Immature natural killer cell (primary cell): ENCODE measurements around the gene CLIP3. TPM values are rescaled to one million over a fixed set of nuclear protein-coding genes. Genes with fewer than 3 reads are reported as not detected.

ENCODE experiments used
- DNase-seq, 3 donors: peaks; one replicate each; pipeline ENCODE4 v3.0.0; 2022; ENCODE audit warnings: mixed read lengths in 1 of 3
- H3K27ac Mint-ChIP-seq, 6 donors: one replicate each; pipeline ENCODE4 v1.8.0; 2020; ENCODE audit warnings: mixed read lengths in 6 of 6, mild to moderate bottlenecking in 5 of 6, inconsistent platforms in 4 of 6, moderate library complexity in 3 of 6
- H3K27me3 Mint-ChIP-seq, 3 donors: one replicate each; pipeline ENCODE4 v1.8.0; 2020 to 2021; ENCODE audit warnings: low read depth in 3 of 3, mild to moderate bottlenecking in 3 of 3, mixed read lengths in 3 of 3, moderate library complexity in 3 of 3, inconsistent platforms in 1 of 3
- H3K36me3 Mint-ChIP-seq, 3 donors: one replicate each; pipeline ENCODE4 v1.8.0; 2020; ENCODE audit warnings: mixed read lengths in 3 of 3, inconsistent platforms in 2 of 3, mild to moderate bottlenecking in 2 of 3
- H3K4me1 Mint-ChIP-seq, 2 donors: one replicate each; pipeline ENCODE4 v1.8.0; 2020; ENCODE audit warnings: inconsistent platforms in 2 of 2, mild to moderate bottlenecking in 2 of 2, mixed read lengths in 2 of 2, moderate library complexity in 1 of 2
- H3K4me3 Mint-ChIP-seq, 5 donors: one replicate each; pipeline ENCODE4 v1.8.0; 2020; ENCODE audit warnings: mild to moderate bottlenecking in 5 of 5, mixed read lengths in 5 of 5, inconsistent platforms in 3 of 5, moderate library complexity in 3 of 5
- H3K9me3 Mint-ChIP-seq, 6 donors: one replicate each; pipeline ENCODE4 v1.8.0; 2020; ENCODE audit warnings: mild to moderate bottlenecking in 6 of 6, mixed read lengths in 6 of 6, inconsistent platforms in 4 of 6, moderate library complexity in 3 of 6
- polyA plus RNA-seq, 3 donors: library from polyadenylated mRNA; unstranded; fragments of 300-500 nt; fragmentation: Illumina TruSeq; gene quantifications; one replicate each; pipeline ENCODE4 v1.2.3, GENCODE V29; 2021

CLIP3 gene
- polyA plus RNA-seq, 3 donors from 2014 or later = 0.07 to 0.55 TPM; not detected in 1

GRCh38 chr19:36031308-36031707 is 1.4 kb downstream of the CLIP3 start:
- no peak for DNase-seq
- Mint-ChIP-seq H3K9me3 (no peaks in the 10 kb centered on the region), H3K27me3 (peaks cover 0 to 2% (median 2%) of the 10 kb centered on the region in 3 donors), H3K4me3 (peak overlapping the region in 1 of 5 donors; percentile 5), H3K27ac (peak overlapping the region in 1 of 6 donors; percentile 50), H3K4me1 (peaks cover 8 to 25% of the 10 kb centered on the region in 2 donors), H3K36me3 (peaks cover 5 to 9% (median 6%) of the 10 kb centered on the region in 3 donors)

- H3K36me3 Mint-ChIP-seq = peaks cover 6 to 11% (median 10%) of the 10 kb centered on the region in 3 donors
- no peak overlapping the region for H3K4me3 Mint-ChIP-seq
- peaks cover 3 to 18% of the 10 kb centered on the region in 2 donors for H3K4me1 Mint-ChIP-seq
- peaks cover 0 to 2% (median 0%) of the 10 kb centered on the region in 3 donors for H3K27me3 Mint-ChIP-seq
- DNase-seq = no peak
- no peaks in the 10 kb centered on the region for H3K9me3 Mint-ChIP-seq
- H3K27ac Mint-ChIP-seq = no peak overlapping the region
Measured at GRCh38 chr19:36030264-36031148, 2.2 kb downstream of the CLIP3 start.

GRCh38 chr19:36028313-36029041 is 4.2 kb downstream of the CLIP3 start:
- peaks cover 0 to 2% (median 0%) of the 10 kb centered on the region in 3 donors for H3K27me3 Mint-ChIP-seq
- no peak overlapping the region for H3K27ac Mint-ChIP-seq
- no peak overlapping the region for H3K4me3 Mint-ChIP-seq
- no peak for DNase-seq
- H3K9me3 Mint-ChIP-seq = no peaks in the 10 kb centered on the region
- H3K4me1 Mint-ChIP-seq = peaks cover 0 to 9% of the 10 kb centered on the region in 2 donors
- H3K36me3 Mint-ChIP-seq = peaks cover 0 to 7% (median 7%) of the 10 kb centered on the region in 3 donors

GRCh38 chr19:36027696-36028095 is 5.0 kb downstream of the CLIP3 start:
- H3K4me3 Mint-ChIP-seq = no peak overlapping the region
- peaks cover 3 to 11% (median 11%) of the 10 kb centered on the region in 3 donors for H3K36me3 Mint-ChIP-seq
- no peaks in the 10 kb centered on the region for H3K9me3 Mint-ChIP-seq
- no peak overlapping the region for H3K27ac Mint-ChIP-seq
- H3K4me1 Mint-ChIP-seq = peaks cover 0 to 4% of the 10 kb centered on the region in 2 donors
- peaks cover 0 to 2% (median 0%) of the 10 kb centered on the region in 3 donors for H3K27me3 Mint-ChIP-seq
- no peak for DNase-seq

GRCh38 chr19:36026091-36026876 is 6.4 kb downstream of the CLIP3 start:
- no peak for DNase-seq
- H3K36me3 Mint-ChIP-seq = peaks cover 3 to 11% (median 11%) of the 10 kb centered on the region in 3 donors
- no peak overlapping the region for H3K4me3 Mint-ChIP-seq
- peaks cover 0 to 2% (median 0%) of the 10 kb centered on the region in 3 donors for H3K27me3 Mint-ChIP-seq
- no peaks in the 10 kb centered on the region for H3K9me3 Mint-ChIP-seq
- no peaks in the 10 kb centered on the region for H3K4me1 Mint-ChIP-seq
- no peak overlapping the region for H3K27ac Mint-ChIP-seq

GRCh38 chr19:36025541-36025940 is 7.1 kb downstream of the CLIP3 start:
- Mint-ChIP-seq H3K4me1 (no peaks in the 10 kb centered on the region), H3K4me3 (no peak overlapping the region), H3K36me3 (peaks cover 3 to 11% (median 9%) of the 10 kb centered on the region in 3 donors), H3K27ac (no peak overlapping the region), H3K27me3 (peaks cover 0 to 2% (median 0%) of the 10 kb centered on the region in 3 donors), H3K9me3 (no peaks in the 10 kb centered on the region)
- DNase-seq = no peak

GRCh38 chr19:36023432-36023831 is 9.2 kb downstream of the CLIP3 start:
- Mint-ChIP-seq H3K36me3 (peaks cover 3 to 11% (median 8%) of the 10 kb centered on the region in 3 donors), H3K27me3 (no peaks in the 10 kb centered on the region), H3K27ac (peak overlapping the region in 1 of 6 donors; percentile 53), H3K9me3 (no peaks in the 10 kb centered on the region), H3K4me1 (no peaks in the 10 kb centered on the region), H3K4me3 (no peak overlapping the region)
- no peak for DNase-seq

GRCh38 chr19:36019061-36019670 is 13.5 kb downstream of the CLIP3 start:
- DNase-seq = no peak
- no peak overlapping the region for H3K27ac Mint-ChIP-seq
- no peaks in the 10 kb centered on the region for H3K9me3 Mint-ChIP-seq

GRCh38 chr19:36014012-36014924 is 18.4 kb downstream of the CLIP3 start, which contains the start of gene ALKBH6:
Gene ALKBH6, minus strand, starts transcription at chr19:36014213. Its CDS starts 816 bp downstream, at chr19:36013397.
- Mint-ChIP-seq H3K4me1 (peaks cover 42 to 46% of the 10 kb centered on the region in 2 donors), H3K27ac (peak within 1 kb of the TSS; percentile 91 to 99 (median 95)), H3K36me3 (no peaks in the 10 kb centered on the region), H3K4me3 (peak within 1 kb of the TSS; percentile 90 to 98 (median 96)), H3K27me3 (peaks cover 6 to 8% (median 7%) of the 10 kb centered on the region in 3 donors), H3K9me3 (no peaks in the 10 kb centered on the region)
- DNase-seq = peak; percentile 98

More at GRCh38 chr19:36019061-36019670, 13.5 kb downstream of the CLIP3 start:
- Mint-ChIP-seq H3K4me1 (peaks cover 13 to 18% of the 10 kb centered on the region in 2 donors), H3K4me3 (no peak overlapping the region), H3K36me3 (peaks cover 3 to 5% (median 4%) of the 10 kb centered on the region in 3 donors), H3K27me3 (peaks cover 0 to 4% (median 0%) of the 10 kb centered on the region in 3 donors)

GRCh38 chr19:36013280-36014011 is 19.2 kb downstream of the CLIP3 start:
- DNase-seq = no peak
- Mint-ChIP-seq H3K4me3 (peak overlapping the region; percentile 90 to 98 (median 96)), H3K4me1 (peaks cover 46 to 51% of the 10 kb centered on the region in 2 donors), H3K36me3 (no peaks in the 10 kb centered on the region), H3K9me3 (no peaks in the 10 kb centered on the region), H3K27me3 (peaks cover 6 to 8% (median 7%) of the 10 kb centered on the region in 3 donors), H3K27ac (peak overlapping the region; percentile 91 to 99 (median 95))

- no peak overlapping the region for H3K27ac Mint-ChIP-seq
- no peak for DNase-seq
- peaks cover 5 to 8% (median 6%) of the 10 kb centered on the region in 3 donors for H3K27me3 Mint-ChIP-seq
- H3K4me1 Mint-ChIP-seq = peaks cover 44 to 46% of the 10 kb centered on the region in 2 donors
- no peak overlapping the region for H3K4me3 Mint-ChIP-seq
- H3K36me3 Mint-ChIP-seq = no peaks in the 10 kb centered on the region
- H3K9me3 Mint-ChIP-seq = no peaks in the 10 kb centered on the region
Measured at GRCh38 chr19:36010402-36010801, 22.3 kb downstream of the CLIP3 start.
